T-helper 17 cell (primary cell): ENCODE measurements around the gene USP49. TPM values are rescaled to one million over a fixed set of nuclear protein-coding genes. Genes with fewer than 3 reads are reported as not detected.

Source experiments
- ATAC-seq: fragments of 150-1000 bp; cut with Tn5 transposase; 2 replicates; pipeline ENCODE4 v1.10.0; 2021; ENCODE audit warnings: mild to moderate bottlenecking, moderate library complexity
- DNase-seq, 3 donors: peaks; one replicate each; pipeline versions ENCODE4 v3.0.0 to v3.0.0-alpha.2; 2020 to 2021
- H3K9me3 ChIP-seq: one replicate; pipeline ENCODE4 v1.7.0; 2013; ENCODE audit warnings: low read length, mild to moderate bottlenecking; ENCODE audit not compliant: control insufficient read depth, poor library complexity, severe bottlenecking
- H3K27ac Mint-ChIP-seq: one replicate; pipeline ENCODE4 v1.8.0; 2022; ENCODE audit warnings: mild to moderate bottlenecking, moderate library complexity, mixed read lengths
- H3K27me3 Mint-ChIP-seq: one replicate; pipeline ENCODE4 v1.8.0; 2022; ENCODE audit warnings: mixed read lengths
- H3K36me3 Mint-ChIP-seq: one replicate; pipeline ENCODE4 v1.8.0; 2022; ENCODE audit warnings: low read depth, mixed read lengths
- H3K4me1 Mint-ChIP-seq: one replicate; pipeline ENCODE4 v1.8.0; 2022; ENCODE audit warnings: mild to moderate bottlenecking, mixed read lengths
- H3K4me3 Mint-ChIP-seq: one replicate; pipeline ENCODE4 v1.8.0; 2022; ENCODE audit warnings: mild to moderate bottlenecking, moderate library complexity, mixed read lengths
- total RNA-seq, 4 donors: library from RNA in 2 of 4; stranded (reverse) in 2 of 4; gene quantifications; one replicate each; pipeline ENCODE4 v1.2.3 and lab custom pipeline; 2022 to 2026

USP49 gene
- total RNA-seq, 2 donors from 2014 or later = 1.7 to 2.1 TPM

GRCh38 chr6:41917528-41917927, 22.4 kb upstream of the USP49 start:
- DNase-seq (no peak), ATAC-seq (no peak)
- H3K4me1 Mint-ChIP-seq = peaks cover 26% of the 10 kb centered on the region
- peaks cover 6% of the 10 kb centered on the region for H3K36me3 Mint-ChIP-seq
- no peak overlapping the region for H3K27ac Mint-ChIP-seq
- no peaks in the 10 kb centered on the region for H3K9me3 ChIP-seq
- no peaks in the 10 kb centered on the region for H3K27me3 Mint-ChIP-seq
- no peak overlapping the region for H3K4me3 Mint-ChIP-seq

- ATAC-seq (no peak), DNase-seq (no peak)
- no peaks in the 10 kb centered on the region for H3K27me3 Mint-ChIP-seq
- H3K4me3 Mint-ChIP-seq = no peak overlapping the region
- no peak overlapping the region for H3K27ac Mint-ChIP-seq
- peaks cover 8% of the 10 kb centered on the region for H3K4me1 Mint-ChIP-seq
- H3K9me3 ChIP-seq = no peaks in the 10 kb centered on the region
- peaks cover 2% of the 10 kb centered on the region for H3K36me3 Mint-ChIP-seq
Observed at GRCh38 chr6:41914869-41915530, 19.8 kb upstream of the USP49 start.

GRCh38 chr6:41914343-41914742, 19.2 kb upstream of the USP49 start:
- no peak for ATAC-seq

GRCh38 chr6:41909727-41910126, 14.6 kb upstream of the USP49 start:
- H3K4me3 Mint-ChIP-seq = no peak overlapping the region
- H3K27me3 Mint-ChIP-seq = no peaks in the 10 kb centered on the region
- DNase-seq (no peak), ATAC-seq (no peak)
- peaks cover 13% of the 10 kb centered on the region for H3K4me1 Mint-ChIP-seq
- H3K27ac Mint-ChIP-seq = no peak overlapping the region
- H3K36me3 Mint-ChIP-seq = peaks cover 6% of the 10 kb centered on the region
- no peaks in the 10 kb centered on the region for H3K9me3 ChIP-seq

More at GRCh38 chr6:41914343-41914742, 19.2 kb upstream of the USP49 start:
- no peak overlapping the region for H3K4me3 Mint-ChIP-seq
- no peak for DNase-seq
- H3K36me3 Mint-ChIP-seq = peaks cover 2% of the 10 kb centered on the region
- no peak overlapping the region for H3K27ac Mint-ChIP-seq
- H3K9me3 ChIP-seq = no peaks in the 10 kb centered on the region
- H3K4me1 Mint-ChIP-seq = peaks cover 5% of the 10 kb centered on the region
- H3K27me3 Mint-ChIP-seq = no peaks in the 10 kb centered on the region

- DNase-seq (peak; percentile 12 to 43 (median 39)), ATAC-seq (peak; percentile 77)
- H3K4me3 Mint-ChIP-seq = no peak overlapping the region
- H3K9me3 ChIP-seq = no peaks in the 10 kb centered on the region
- peaks cover 15% of the 10 kb centered on the region for H3K4me1 Mint-ChIP-seq
- peaks cover 3% of the 10 kb centered on the region for H3K36me3 Mint-ChIP-seq
- H3K27me3 Mint-ChIP-seq = no peaks in the 10 kb centered on the region
- peak overlapping the region; percentile 29 for H3K27ac Mint-ChIP-seq
Observed at GRCh38 chr6:41901882-41902519, 6.8 kb upstream of the USP49 start.

GRCh38 chr6:41900861-41901260, 5.7 kb upstream of the USP49 start:
- no peaks in the 10 kb centered on the region for H3K27me3 Mint-ChIP-seq
- H3K4me3 Mint-ChIP-seq = no peak overlapping the region
- H3K9me3 ChIP-seq = no peaks in the 10 kb centered on the region
- DNase-seq = no peak
- no peaks in the 10 kb centered on the region for H3K36me3 Mint-ChIP-seq
- H3K4me1 Mint-ChIP-seq = peaks cover 16% of the 10 kb centered on the region
- H3K27ac Mint-ChIP-seq = peak overlapping the region; percentile 4
- no peak for ATAC-seq

- H3K27me3 Mint-ChIP-seq = no peaks in the 10 kb centered on the region
- peaks cover 9% of the 10 kb centered on the region for H3K4me1 Mint-ChIP-seq
- DNase-seq = no peak
- no peaks in the 10 kb centered on the region for H3K36me3 Mint-ChIP-seq
- H3K9me3 ChIP-seq = no peaks in the 10 kb centered on the region
- H3K27ac Mint-ChIP-seq = no peak overlapping the region
- no peak for ATAC-seq
- no peak overlapping the region for H3K4me3 Mint-ChIP-seq
Observed at GRCh38 chr6:41896281-41896680, 1.1 kb upstream of the USP49 start.

- no peaks in the 10 kb centered on the region for H3K9me3 ChIP-seq
- ATAC-seq = peak; percentile 54
- Mint-ChIP-seq H3K27me3 (no peaks in the 10 kb centered on the region), H3K4me3 (no peak overlapping the region), H3K27ac (no peak overlapping the region), H3K36me3 (no peaks in the 10 kb centered on the region), H3K4me1 (peaks cover 9% of the 10 kb centered on the region)
- peak in 1 of 3 donors; percentile 59 for DNase-seq
Observed at GRCh38 chr6:41894366-41895299, 542 bp downstream of the USP49 start.

- H3K4me3 Mint-ChIP-seq = no peak overlapping the region
- no peaks in the 10 kb centered on the region for H3K36me3 Mint-ChIP-seq
- H3K9me3 ChIP-seq = no peaks in the 10 kb centered on the region
- peaks cover 9% of the 10 kb centered on the region for H3K4me1 Mint-ChIP-seq
- no peak for ATAC-seq
- H3K27ac Mint-ChIP-seq = no peak overlapping the region
- DNase-seq = no peak
- no peaks in the 10 kb centered on the region for H3K27me3 Mint-ChIP-seq
Observed at GRCh38 chr6:41892921-41893564, 2.1 kb downstream of the USP49 start.

- H3K27ac Mint-ChIP-seq = no peak overlapping the region
- no peaks in the 10 kb centered on the region for H3K36me3 Mint-ChIP-seq
- H3K9me3 ChIP-seq = no peaks in the 10 kb centered on the region
- ATAC-seq (no peak), DNase-seq (no peak)
- H3K4me3 Mint-ChIP-seq = no peak overlapping the region
- no peaks in the 10 kb centered on the region for H3K27me3 Mint-ChIP-seq
- no peaks in the 10 kb centered on the region for H3K4me1 Mint-ChIP-seq
Observed at GRCh38 chr6:41887331-41887751, 7.8 kb downstream of the USP49 start.

GRCh38 chr6:41885930-41886329, 9.2 kb downstream of the USP49 start:
- H3K4me1 Mint-ChIP-seq = no peaks in the 10 kb centered on the region

GRCh38 chr6:41884957-41885356, 10.2 kb downstream of the USP49 start:
- ATAC-seq (no peak), DNase-seq (no peak)
- no peak overlapping the region for H3K27ac Mint-ChIP-seq

More at GRCh38 chr6:41885930-41886329, 9.2 kb downstream of the USP49 start:
- Mint-ChIP-seq H3K36me3 (no peaks in the 10 kb centered on the region), H3K4me3 (no peak overlapping the region), H3K27ac (no peak overlapping the region), H3K27me3 (no peaks in the 10 kb centered on the region)
- ATAC-seq (no peak), DNase-seq (no peak)
- H3K9me3 ChIP-seq = no peaks in the 10 kb centered on the region

GRCh38 chr6:41881506-41881905, 13.7 kb downstream of the USP49 start:
- no peaks in the 10 kb centered on the region for H3K9me3 ChIP-seq
- H3K4me3 Mint-ChIP-seq = no peak overlapping the region
- no peak for DNase-seq
- H3K27me3 Mint-ChIP-seq = no peaks in the 10 kb centered on the region
- H3K36me3 Mint-ChIP-seq = no peaks in the 10 kb centered on the region
- no peaks in the 10 kb centered on the region for H3K4me1 Mint-ChIP-seq
- no peak for ATAC-seq
- no peak overlapping the region for H3K27ac Mint-ChIP-seq

More at GRCh38 chr6:41884957-41885356, 10.2 kb downstream of the USP49 start:
- Mint-ChIP-seq H3K4me3 (no peak overlapping the region), H3K4me1 (no peaks in the 10 kb centered on the region), H3K27me3 (no peaks in the 10 kb centered on the region), H3K36me3 (no peaks in the 10 kb centered on the region)
- H3K9me3 ChIP-seq = no peaks in the 10 kb centered on the region
